Prostate gland (tissue), 2 donors: ENCODE results near the gene WDR1.

Experiments used
- CTCF ChIP-seq, 4 experiments: fragments of 200-600 bp in 2 of 4; fragments of 450-650 bp in 2 of 4; sonication (generic) in 2 of 4; IDR thresholded peaks; 1 replicate in 3 of 4; 2 replicates in 1 of 4; pipeline ENCODE4 v1.5.1; 2016 to 2019; ENCODE audit warnings: antibody characterized with exemption in 4 of 4, mild to moderate bottlenecking in 2 of 4, moderate library complexity in 2 of 4
- POLR2A ChIP-seq: fragments of 450-650 bp; IDR thresholded peaks from one replicate; pipeline ENCODE4 v1.6.1; 2016; ENCODE audit warnings: antibody characterized with exemption, mild to moderate bottlenecking
- POLR2AphosphoS5 ChIP-seq: sonication (generic); formaldehyde crosslinking; IDR thresholded peaks from one replicate; pipeline ENCODE4 v1.6.1; 2017; ENCODE audit warnings: antibody characterized with exemption

GRCh38 chr4:10033191-10033881, 83.3 kb downstream of the WDR1 start:
- TF ChIP-seq CTCF (IDR thresholded peaks at IDR 0.05), result no peak
- no peak for TF ChIP-seq POLR2AphosphoS5
- TF ChIP-seq POLR2A, result no peak
